SJCRH30 (cell line): Measurements from ENCODE around the gene BANF2. TPM values are rescaled to one million over a fixed set of nuclear protein-coding genes. Genes with fewer than 3 reads are reported as not detected.

Experiments
- DNase-seq, 2 experiments: peaks; one replicate each; pipeline ENCODE4 v3.0.0-alpha.2; 2015 to 2020
- H3K27ac ChIP-seq: fragments of 250-450 bp; sonication (Bioruptor Pico); 2 replicates; pipeline ENCODE4 v1.5.1; 2020; ENCODE audit warnings: mild to moderate bottlenecking, moderate library complexity
- H3K27me3 ChIP-seq: fragments of 250-450 bp; sonication (Bioruptor Pico); 2 replicates; pipeline ENCODE4 v1.5.1; 2020; ENCODE audit warnings: mild to moderate bottlenecking, moderate library complexity
- H3K36me3 ChIP-seq: fragments of 250-450 bp; sonication (Bioruptor Pico); 2 replicates; pipeline ENCODE4 v1.5.1; 2020; ENCODE audit warnings: mild to moderate bottlenecking, moderate library complexity
- H3K4me1 ChIP-seq: fragments of 250-450 bp; sonication (Bioruptor Pico); 2 replicates; pipeline ENCODE4 v1.5.1; 2020; ENCODE audit warnings: mild to moderate bottlenecking, moderate library complexity
- H3K4me3 ChIP-seq: fragments of 250-450 bp; sonication (Bioruptor Pico); 2 replicates; pipeline ENCODE4 v1.5.1; 2020; ENCODE audit warnings: mild to moderate bottlenecking, moderate library complexity
- H3K9me3 ChIP-seq: fragments of 250-450 bp; sonication (Bioruptor Pico); replicated peaks from 2 replicates; pipeline ENCODE4 v1.5.1; 2020; ENCODE audit warnings: mild to moderate bottlenecking, moderate library complexity
- total RNA-seq: library from RNA; depleted of rRNA; stranded (reverse); fragments of >200 nt; shearing (Covaris generic); gene quantifications from 2 replicates; pipeline ENCODE4 v1.2.3, GENCODE V29; 2014; rRNA removed

BANF2 gene
- total RNA-seq = not detected in 2 replicates

DNA sequence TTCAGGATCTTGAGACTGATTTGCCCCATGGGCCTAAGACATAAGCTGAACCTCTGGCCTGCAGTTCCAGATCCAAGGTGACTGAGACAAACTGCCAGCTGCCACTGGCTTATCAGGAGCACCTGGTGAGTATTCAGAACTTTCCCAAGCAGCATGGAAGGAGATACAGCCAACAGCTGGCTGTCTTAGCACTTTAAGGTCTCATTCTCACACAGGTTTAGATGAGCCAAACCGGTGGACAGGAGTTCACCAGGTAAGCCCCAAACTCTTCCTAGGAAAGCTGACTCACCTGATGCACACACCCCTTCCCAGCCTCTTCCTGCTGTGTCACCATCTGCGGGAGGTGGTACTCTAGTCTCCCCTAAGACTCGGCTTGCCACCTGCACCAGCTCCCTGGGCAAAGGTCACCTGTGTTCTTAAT lies at the start of gene BANF2:
Gene BANF2, plus strand, starts transcription at position 36 of the 421 bp plus-strand sequence. CDS start 25,060 bp downstream, outside the sequence.
- no peak for DNase-seq
- Histone ChIP-seq H3K4me3 (no peak within 1 kb of the TSS), H3K4me1 (no peaks in the 10 kb centered on the region)

GRCh38 chr20:17650301-17651128 lies 49.3 kb upstream of the BANF2 start:
- no peak overlapping the region for H3K4me3 ChIP-seq
- H3K9me3 ChIP-seq = no peaks in the 10 kb centered on the region
- no peak for DNase-seq
- H3K4me1 ChIP-seq = peaks cover 17% of the 10 kb centered on the region
- H3K36me3 ChIP-seq = 0 out of 2 replicates have a peak, but pooled peaks cover 3% of the 10 kb centered on the region
- no peaks in the 10 kb centered on the region for H3K27me3 ChIP-seq
- no peak overlapping the region for H3K27ac ChIP-seq

More for the DNA sequence above, at the start of gene BANF2:
- H3K27ac ChIP-seq = no peak within 1 kb of the TSS
- H3K9me3 ChIP-seq = peaks cover 5% of the 10 kb centered on the region; the same call in 1 of the 2 replicates
- peaks cover 17% of the 10 kb centered on the region; the same call in 1 of the 2 replicates for H3K27me3 ChIP-seq
- H3K36me3 ChIP-seq = no peaks in the 10 kb centered on the region

GRCh38 chr20:17651129-17651759 lies 48.5 kb upstream of the BANF2 start:
- H3K9me3 ChIP-seq = no peaks in the 10 kb centered on the region
- DNase-seq = no peak
- H3K4me1 ChIP-seq = peaks cover 13% of the 10 kb centered on the region
- no peaks in the 10 kb centered on the region for H3K27me3 ChIP-seq
- H3K4me3 ChIP-seq = no peak overlapping the region
- no peak overlapping the region for H3K27ac ChIP-seq
- peaks cover 3% of the 10 kb centered on the region; the same call in 1 of the 2 replicates for H3K36me3 ChIP-seq

DNA sequence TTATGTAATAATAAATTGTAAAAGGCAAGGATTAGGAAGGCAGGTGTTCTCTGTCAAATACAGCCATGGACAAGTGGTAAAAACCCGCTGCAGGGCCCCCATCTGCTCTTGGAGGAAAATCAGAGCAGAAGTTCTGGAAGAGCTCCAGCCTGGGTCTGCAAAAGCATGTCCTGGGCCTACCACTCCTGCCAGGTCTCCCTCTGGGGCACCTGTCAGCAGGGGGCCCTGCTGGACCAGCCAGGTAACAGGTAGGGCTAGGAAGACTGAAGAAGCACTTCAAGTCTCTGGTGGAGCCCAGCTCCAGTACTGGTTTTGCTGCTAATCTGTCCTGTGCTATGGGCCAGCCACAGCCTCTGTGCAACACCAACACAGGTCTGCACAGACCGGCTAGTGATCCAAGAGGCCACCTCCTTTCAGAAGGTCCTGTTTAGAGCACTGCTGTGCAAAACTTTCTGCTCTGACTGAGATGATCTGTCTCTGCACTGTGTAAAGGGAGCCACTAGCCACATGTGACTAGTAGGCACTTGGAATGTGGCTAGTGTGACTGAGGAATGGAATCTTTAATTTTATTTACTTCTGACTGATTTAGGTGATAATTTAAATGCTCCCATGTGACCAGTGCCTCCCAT lies 47.9 kb upstream of the BANF2 start:
- Histone ChIP-seq H3K9me3 (no peaks in the 10 kb centered on the region), H3K36me3 (peaks cover 8% of the 10 kb centered on the region), H3K27me3 (no peaks in the 10 kb centered on the region), H3K4me3 (no peak overlapping the region), H3K27ac (no peak overlapping the region), H3K4me1 (peaks cover 7% of the 10 kb centered on the region)
- no peak for DNase-seq

GRCh38 chr20:17652411-17652810 lies 47.4 kb upstream of the BANF2 start:
- DNase-seq = no peak
- no peaks in the 10 kb centered on the region for H3K27me3 ChIP-seq
- peaks cover 2% of the 10 kb centered on the region for H3K4me1 ChIP-seq
- peaks cover 10% of the 10 kb centered on the region for H3K36me3 ChIP-seq
- no peak overlapping the region for H3K4me3 ChIP-seq
- no peaks in the 10 kb centered on the region for H3K9me3 ChIP-seq
- no peak overlapping the region for H3K27ac ChIP-seq

DNA sequence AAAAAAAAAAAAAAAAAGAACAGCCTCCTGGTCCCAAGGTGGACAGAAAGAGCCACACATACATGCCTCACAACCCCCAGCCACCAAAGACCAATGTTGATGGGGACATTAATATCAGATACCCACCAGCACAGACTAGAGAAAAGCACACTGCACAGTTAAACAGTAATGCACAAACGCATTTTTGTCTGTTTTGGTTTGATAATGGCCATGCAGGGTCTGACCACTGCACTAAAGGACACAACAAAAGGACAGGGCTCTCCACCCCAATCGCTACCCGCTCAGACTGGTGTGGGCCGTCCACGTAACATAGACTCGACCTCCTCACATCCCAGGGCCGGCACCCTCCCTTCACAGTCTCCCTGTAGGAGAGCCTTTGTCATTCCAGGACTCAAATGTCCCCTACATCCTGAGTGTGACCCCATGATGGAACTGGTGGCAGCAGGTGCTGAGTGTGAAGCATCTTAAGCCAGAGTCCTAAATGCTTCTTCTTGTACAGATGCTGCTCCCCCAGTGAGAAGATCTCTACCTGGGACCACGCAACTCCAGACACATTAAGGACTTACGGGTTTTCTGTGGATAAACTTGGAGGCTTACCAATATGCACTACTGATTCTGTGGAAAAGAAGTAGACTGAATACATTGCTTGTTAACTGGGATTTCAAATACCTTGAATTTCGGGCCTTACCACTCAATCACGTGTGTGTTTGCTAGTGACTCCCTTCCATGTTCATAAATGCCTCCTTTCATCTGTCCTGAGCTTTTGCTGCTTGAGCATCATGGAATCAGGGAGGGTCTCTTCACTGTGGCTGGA lies 45.7 kb upstream of the BANF2 start:
- H3K27ac ChIP-seq = no peak overlapping the region
- no peaks in the 10 kb centered on the region for H3K27me3 ChIP-seq
- no peak for DNase-seq
- H3K4me1 ChIP-seq = no peaks in the 10 kb centered on the region
- H3K9me3 ChIP-seq = peaks cover 4% of the 10 kb centered on the region; the same call in 1 of the 2 replicates
- H3K4me3 ChIP-seq = no peak overlapping the region
- peaks cover 23% of the 10 kb centered on the region for H3K36me3 ChIP-seq

- Histone ChIP-seq H3K9me3 (peaks cover 4% of the 10 kb centered on the region; the same call in 1 of the 2 replicates), H3K27ac (no peak overlapping the region), H3K4me1 (no peaks in the 10 kb centered on the region), H3K36me3 (peaks cover 25% of the 10 kb centered on the region), H3K27me3 (no peaks in the 10 kb centered on the region), H3K4me3 (no peak overlapping the region)
- DNase-seq = peak in 1 of 2 experiments; percentile 38
Measured at GRCh38 chr20:17654649-17655285, 45.0 kb upstream of the BANF2 start.

DNA sequence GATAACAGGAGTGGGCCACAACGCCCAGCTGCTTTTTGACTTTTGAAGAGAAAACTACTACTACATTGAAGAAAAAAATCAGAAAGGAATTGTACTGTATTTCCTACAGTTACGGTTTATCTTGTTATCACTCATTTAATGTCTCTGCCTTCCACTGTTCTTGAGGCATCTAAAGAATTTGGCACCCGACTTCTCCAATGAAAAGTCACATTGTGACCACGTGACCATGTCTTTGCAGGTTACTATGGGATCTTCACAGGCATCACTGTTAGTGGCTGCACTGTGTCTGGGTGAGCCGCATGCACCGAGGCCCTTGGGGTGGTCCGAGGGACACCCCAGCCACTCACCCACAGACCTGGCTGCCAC lies 44.5 kb upstream of the BANF2 start:
- no peak for DNase-seq
- Histone ChIP-seq H3K9me3 (peaks cover 4% of the 10 kb centered on the region; the same call in 1 of the 2 replicates), H3K27me3 (no peaks in the 10 kb centered on the region), H3K27ac (no peak overlapping the region), H3K4me1 (no peaks in the 10 kb centered on the region), H3K36me3 (peaks cover 30% of the 10 kb centered on the region), H3K4me3 (no peak overlapping the region)

- no peak overlapping the region for H3K27ac ChIP-seq
- H3K4me3 ChIP-seq = no peak overlapping the region
- H3K36me3 ChIP-seq = peaks cover 30% of the 10 kb centered on the region
- H3K9me3 ChIP-seq = peaks cover 4% of the 10 kb centered on the region; the same call in 1 of the 2 replicates
- H3K4me1 ChIP-seq = no peaks in the 10 kb centered on the region
- no peak for DNase-seq
- no peaks in the 10 kb centered on the region for H3K27me3 ChIP-seq
Measured at GRCh38 chr20:17655865-17656479, 43.8 kb upstream of the BANF2 start.

GRCh38 chr20:17657079-17657825 lies 42.5 kb upstream of the BANF2 start:
- H3K36me3 ChIP-seq = peaks cover 30% of the 10 kb centered on the region
- no peaks in the 10 kb centered on the region for H3K4me1 ChIP-seq
- no peaks in the 10 kb centered on the region for H3K27me3 ChIP-seq
- peaks cover 4% of the 10 kb centered on the region; the same call in 1 of the 2 replicates for H3K9me3 ChIP-seq
- no peak for DNase-seq
- H3K27ac ChIP-seq = no peak overlapping the region
- no peak overlapping the region for H3K4me3 ChIP-seq

DNA sequence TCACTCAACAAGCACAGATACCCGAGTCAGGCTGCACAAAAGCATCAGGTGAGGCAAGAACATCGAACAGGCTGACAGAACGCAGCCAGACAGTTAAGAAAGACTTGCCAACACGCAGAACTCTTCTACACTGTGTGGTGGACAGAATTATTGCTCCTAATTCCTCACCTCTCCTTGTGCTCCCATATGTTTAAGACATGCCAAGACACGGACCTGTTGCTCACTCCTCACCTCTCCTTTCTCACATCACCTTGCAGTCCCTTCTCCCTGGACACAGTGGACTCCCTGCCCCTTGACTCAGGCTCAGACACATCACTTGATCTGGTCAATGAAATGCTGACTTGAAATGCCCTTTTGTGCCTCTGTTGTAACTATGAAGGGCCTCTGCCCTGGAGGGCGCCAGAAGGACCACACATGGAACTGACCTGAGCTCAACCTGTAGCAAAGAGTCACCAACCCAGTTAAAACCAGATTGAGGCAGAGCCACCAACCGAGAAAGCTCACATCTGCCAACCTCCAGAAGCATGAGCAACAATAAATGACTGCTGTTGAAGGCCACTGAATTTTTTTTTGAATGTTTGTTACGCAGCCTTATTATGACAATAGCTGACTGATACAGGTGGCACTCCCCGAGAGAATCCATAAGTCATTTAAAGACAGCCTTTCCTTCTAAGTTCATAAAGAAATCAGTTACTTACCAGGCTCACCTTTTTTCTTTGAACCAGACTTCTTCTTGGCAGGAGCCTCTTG lies 41.7 kb upstream of the BANF2 start:
- Histone ChIP-seq H3K4me3 (no peak overlapping the region), H3K9me3 (peaks cover 4% of the 10 kb centered on the region; the same call in 1 of the 2 replicates), H3K36me3 (peaks cover 30% of the 10 kb centered on the region), H3K27me3 (no peaks in the 10 kb centered on the region), H3K27ac (no peak overlapping the region), H3K4me1 (no peaks in the 10 kb centered on the region)
- DNase-seq = no peak

DNA sequence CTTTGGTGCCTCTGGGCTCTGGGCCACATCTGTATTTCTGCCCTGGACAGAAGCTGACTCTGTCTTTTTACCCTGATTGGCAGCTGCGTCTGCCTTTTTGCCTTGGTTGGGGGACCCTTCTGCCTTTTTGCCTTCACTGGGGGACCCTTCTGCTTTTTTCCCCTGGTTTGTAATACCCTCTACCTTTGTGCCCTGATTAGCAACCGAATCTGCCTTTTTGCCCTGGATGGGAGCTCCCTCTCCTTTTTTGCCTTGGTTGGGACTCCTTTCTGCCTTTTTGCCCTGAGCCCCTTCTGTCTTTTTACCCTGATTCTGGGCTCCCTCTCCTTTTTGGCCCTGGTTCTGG lies 41.1 kb upstream of the BANF2 start:
- peaks cover 4% of the 10 kb centered on the region; the same call in 1 of the 2 replicates for H3K9me3 ChIP-seq
- no peaks in the 10 kb centered on the region for H3K4me1 ChIP-seq
- H3K36me3 ChIP-seq = peaks cover 30% of the 10 kb centered on the region
- no peak overlapping the region for H3K4me3 ChIP-seq
- H3K27me3 ChIP-seq = no peaks in the 10 kb centered on the region
- no peak overlapping the region for H3K27ac ChIP-seq
- no peak for DNase-seq
